Nephron progenitor cell (in vitro differentiated cells): ENCODE measurements around the gene EXO1.
"Not testable (repeated sequence)": the region's sequence is repeated elsewhere in the genome, so short reads cannot be mapped to it uniquely, and the experiment has no call there.

Experiments
- DNase-seq: peaks from one replicate; pipeline ENCODE4 v3.0.0; 2021
- H3K27ac Mint-ChIP-seq: 2 replicates; pipeline ENCODE4 v1.8.0; 2021; ENCODE audit warnings: mild to moderate bottlenecking, moderate library complexity, mixed read lengths
- H3K27me3 Mint-ChIP-seq: 2 replicates; pipeline ENCODE4 v1.8.0; 2021; ENCODE audit warnings: mild to moderate bottlenecking, low read depth, mixed read lengths; ENCODE audit not compliant: poor library complexity
- H3K36me3 Mint-ChIP-seq: 2 replicates; pipeline ENCODE4 v1.8.0; 2021; ENCODE audit warnings: low read depth, mixed read lengths
- H3K4me1 Mint-ChIP-seq: 2 replicates; pipeline ENCODE4 v1.8.0; 2021; ENCODE audit warnings: mixed read lengths
- H3K4me3 Mint-ChIP-seq: 2 replicates; pipeline ENCODE4 v1.8.0; 2021; ENCODE audit warnings: mild to moderate bottlenecking, moderate library complexity, mixed read lengths
- H3K9me3 Mint-ChIP-seq: 2 replicates; pipeline ENCODE4 v1.8.0; 2021; ENCODE audit warnings: mild to moderate bottlenecking, moderate library complexity, mixed read lengths
- TF ChIP-seq, protein P1 (sequence below): fragments of 200-600 bp; sonication (generic); IDR thresholded peaks from 2 replicates; pipeline ENCODE4 v1.5.0; 2021; ENCODE audit warnings: antibody characterized with exemption

The EXO1 gene

DNA sequence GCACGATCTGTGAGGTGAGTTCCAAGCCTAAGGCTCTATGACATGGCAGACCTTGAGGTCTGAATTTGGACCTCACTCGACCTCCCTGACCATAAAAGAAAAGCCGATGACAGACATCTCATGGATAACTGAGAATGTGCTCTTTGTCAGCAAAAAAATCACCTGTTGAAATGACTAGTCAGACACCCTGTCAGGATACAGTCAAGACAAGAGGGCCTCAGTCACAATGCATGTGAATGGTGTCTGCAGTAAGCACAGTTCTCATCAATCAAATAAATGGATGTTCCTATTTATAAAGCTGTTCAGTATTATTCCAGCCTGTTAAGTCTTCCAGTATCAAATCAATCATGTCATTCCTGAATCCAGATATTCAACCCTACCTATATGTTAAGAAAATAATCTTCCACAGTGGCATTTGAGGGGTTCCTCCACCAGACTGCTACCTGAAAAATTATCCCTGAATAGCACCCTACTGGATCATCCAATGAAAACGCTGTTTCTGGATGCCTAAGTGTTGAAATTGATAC, 28.6 kb upstream of the EXO1 start:
- TF ChIP-seq, protein P1, sequence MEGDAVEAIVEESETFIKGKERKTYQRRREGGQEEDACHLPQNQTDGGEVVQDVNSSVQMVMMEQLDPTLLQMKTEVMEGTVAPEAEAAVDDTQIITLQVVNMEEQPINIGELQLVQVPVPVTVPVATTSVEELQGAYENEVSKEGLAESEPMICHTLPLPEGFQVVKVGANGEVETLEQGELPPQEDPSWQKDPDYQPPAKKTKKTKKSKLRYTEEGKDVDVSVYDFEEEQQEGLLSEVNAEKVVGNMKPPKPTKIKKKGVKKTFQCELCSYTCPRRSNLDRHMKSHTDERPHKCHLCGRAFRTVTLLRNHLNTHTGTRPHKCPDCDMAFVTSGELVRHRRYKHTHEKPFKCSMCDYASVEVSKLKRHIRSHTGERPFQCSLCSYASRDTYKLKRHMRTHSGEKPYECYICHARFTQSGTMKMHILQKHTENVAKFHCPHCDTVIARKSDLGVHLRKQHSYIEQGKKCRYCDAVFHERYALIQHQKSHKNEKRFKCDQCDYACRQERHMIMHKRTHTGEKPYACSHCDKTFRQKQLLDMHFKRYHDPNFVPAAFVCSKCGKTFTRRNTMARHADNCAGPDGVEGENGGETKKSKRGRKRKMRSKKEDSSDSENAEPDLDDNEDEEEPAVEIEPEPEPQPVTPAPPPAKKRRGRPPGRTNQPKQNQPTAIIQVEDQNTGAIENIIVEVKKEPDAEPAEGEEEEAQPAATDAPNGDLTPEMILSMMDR: no peak
- no peaks in the 10 kb centered on the region for H3K36me3 Mint-ChIP-seq
- no peaks in the 10 kb centered on the region for H3K9me3 Mint-ChIP-seq
- H3K27ac Mint-ChIP-seq: no peak overlapping the region
- DNase-seq: no peak
- H3K4me3 Mint-ChIP-seq: no peak overlapping the region
- peaks cover 5% of the 10 kb centered on the region for H3K4me1 Mint-ChIP-seq
- H3K27me3 Mint-ChIP-seq: peaks cover 8% of the 10 kb centered on the region

DNA sequence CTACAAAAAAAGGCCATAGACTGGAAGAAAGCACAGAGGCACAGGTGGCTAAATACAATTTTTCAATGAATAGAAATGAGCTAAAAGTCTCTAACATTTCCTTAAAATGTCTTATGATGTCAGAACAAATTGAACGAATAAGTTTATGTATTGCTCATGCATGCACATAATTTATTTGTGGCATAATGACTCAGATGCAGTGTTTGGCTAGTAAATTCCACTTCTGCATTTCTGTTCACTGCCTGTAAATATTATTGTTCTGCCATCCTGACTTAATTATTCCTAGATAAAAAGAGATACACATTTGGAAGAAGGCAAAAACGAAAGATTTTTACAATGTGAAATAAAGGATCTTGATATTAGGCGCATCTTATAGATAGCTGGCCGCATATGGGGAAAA, 26.6 kb upstream of the EXO1 start:
- peaks cover 8% of the 10 kb centered on the region for H3K27me3 Mint-ChIP-seq
- H3K9me3 Mint-ChIP-seq: no peaks in the 10 kb centered on the region
- no peaks in the 10 kb centered on the region for H3K36me3 Mint-ChIP-seq
- TF ChIP-seq, protein P1: no peak
- no peak overlapping the region for H3K4me3 Mint-ChIP-seq
- DNase-seq: no peak
- H3K27ac Mint-ChIP-seq: no peak overlapping the region
- H3K4me1 Mint-ChIP-seq: peaks cover 5% of the 10 kb centered on the region

DNA sequence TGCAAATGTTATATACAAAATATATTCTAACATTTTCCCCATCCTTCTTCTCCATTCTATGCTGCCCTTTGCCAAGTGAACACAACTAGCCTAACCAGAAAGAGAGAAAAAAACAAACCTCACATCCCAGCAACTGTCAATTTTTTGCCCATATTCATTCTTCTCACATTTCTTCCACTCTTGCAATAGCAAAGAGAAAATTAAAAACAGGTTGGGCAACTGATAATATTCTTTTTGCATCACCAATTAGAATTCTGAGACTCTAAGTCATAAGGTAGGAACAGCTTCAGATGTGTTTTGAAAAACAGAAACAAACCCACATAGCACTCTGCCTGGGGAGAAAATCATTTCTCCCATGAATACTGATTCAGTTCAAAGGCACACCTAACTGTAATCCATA, 25.2 kb upstream of the EXO1 start:
- TF ChIP-seq, protein P1: no peak
- Mint-ChIP-seq H3K4me3 (no peak overlapping the region), H3K27me3 (peaks cover 3% of the 10 kb centered on the region), H3K4me1 (peaks cover 5% of the 10 kb centered on the region), H3K9me3 (no peaks in the 10 kb centered on the region), H3K36me3 (no peaks in the 10 kb centered on the region), H3K27ac (no peak overlapping the region)
- DNase-seq: no peak

DNA sequence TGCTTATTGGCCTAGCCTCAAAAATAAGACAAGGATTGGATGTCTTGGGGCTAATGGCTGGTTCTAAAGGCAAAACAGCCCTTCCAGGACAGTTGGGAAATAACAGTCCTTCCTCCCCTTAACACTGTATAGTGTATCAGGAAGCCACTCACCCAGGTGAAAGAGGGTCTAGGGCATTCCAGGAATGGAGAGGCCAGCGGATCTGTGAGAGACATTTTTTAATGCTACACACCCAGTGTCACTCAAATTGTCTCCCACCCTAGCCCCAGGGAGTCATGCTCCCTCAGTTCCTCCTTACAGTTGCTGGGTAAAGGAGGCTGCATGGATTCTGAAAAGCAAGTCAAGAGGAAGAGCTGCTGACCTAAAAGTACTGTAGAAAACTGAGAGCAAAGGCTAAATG, 24.1 kb upstream of the EXO1 start:
- H3K27me3 Mint-ChIP-seq: no peaks in the 10 kb centered on the region
- no peak overlapping the region for H3K4me3 Mint-ChIP-seq
- peaks cover 10% of the 10 kb centered on the region for H3K4me1 Mint-ChIP-seq
- H3K36me3 Mint-ChIP-seq: no peaks in the 10 kb centered on the region
- no peak for DNase-seq
- TF ChIP-seq, protein P1: no peak
- H3K27ac Mint-ChIP-seq: no peak overlapping the region
- H3K9me3 Mint-ChIP-seq: no peaks in the 10 kb centered on the region

DNA sequence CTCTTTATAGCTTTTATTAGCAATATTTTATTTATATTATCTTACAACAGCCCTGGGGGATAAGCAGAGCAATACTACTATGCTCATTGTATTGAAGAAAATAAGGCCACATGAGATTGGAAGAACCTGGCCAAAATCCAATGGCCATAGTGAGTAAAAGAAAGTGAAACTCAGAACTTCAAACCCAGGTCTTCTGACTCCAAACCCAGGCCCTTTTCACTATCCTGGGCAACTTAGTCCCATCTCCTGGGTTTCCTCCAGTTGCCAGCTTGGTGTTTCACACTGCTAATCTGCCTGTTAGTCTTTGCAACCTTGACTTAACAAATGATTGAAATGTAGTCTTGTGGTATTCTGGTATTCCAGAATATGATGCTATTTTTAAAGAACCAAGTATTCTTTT, 22.4 kb upstream of the EXO1 start:
- no peak for DNase-seq
- TF ChIP-seq, protein P1: no peak
- Mint-ChIP-seq H3K27me3 (no peaks in the 10 kb centered on the region), H3K4me3 (no peak overlapping the region), H3K9me3 (no peaks in the 10 kb centered on the region), H3K4me1 (peaks cover 11% of the 10 kb centered on the region), H3K27ac (no peak overlapping the region), H3K36me3 (no peaks in the 10 kb centered on the region)

DNA sequence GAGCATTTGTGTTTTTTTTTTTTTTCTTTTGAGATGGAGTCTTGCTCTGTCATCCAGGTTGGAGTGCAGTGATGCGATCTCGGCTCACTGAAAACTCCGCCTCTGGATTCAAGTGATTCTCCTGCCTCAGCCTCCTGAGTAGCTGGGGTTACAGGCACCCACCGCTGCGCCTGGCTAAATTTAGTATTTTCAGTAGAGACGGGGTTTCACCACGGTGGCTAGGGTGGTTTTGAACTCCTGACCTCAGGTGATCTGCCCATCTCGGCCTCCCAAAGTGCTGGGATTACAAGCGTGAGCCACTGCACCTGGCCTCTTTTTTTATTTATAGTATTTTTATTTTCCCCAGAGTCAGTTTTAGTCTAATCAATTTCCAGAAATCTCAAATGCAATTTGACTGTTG, 21.4 kb upstream of the EXO1 start:
- not testable (repeated sequence) for H3K4me3 Mint-ChIP-seq, DNase-seq, H3K27me3 Mint-ChIP-seq, H3K36me3 Mint-ChIP-seq, H3K9me3 Mint-ChIP-seq, H3K27ac Mint-ChIP-seq
- H3K4me1 Mint-ChIP-seq: peaks cover 11% of the 10 kb centered on the region
